Embryonic facial prominence (tissue), 1 donor: ENCODE measurements around the gene SPTB.

Experiments
- DNase-seq: peaks from one replicate; pipeline ENCODE4 v3.0.0-alpha.2; 2016; ENCODE audit errors: extremely low spot score

SPTB gene

GRCh38 chr14:64789696-64790095 is 90.0 kb downstream of the SPTB start:
- DNase-seq, result no peak

- no peak for DNase-seq
Observed at GRCh38 chr14:64788706-64789105, 91.0 kb downstream of the SPTB start.

- no peak for DNase-seq
Observed at GRCh38 chr14:64787619-64788018, 92.1 kb downstream of the SPTB start.

- DNase-seq, result no peak
Observed at GRCh38 chr14:64786296-64787149, 93.2 kb downstream of the SPTB start.

- DNase-seq, result no peak
Observed at GRCh38 chr14:64784006-64784405, 95.7 kb downstream of the SPTB start.

GRCh38 chr14:64782196-64782595 is 97.5 kb downstream of the SPTB start:
- DNase-seq, result no peak

- no peak for DNase-seq
Observed at GRCh38 chr14:64779472-64779871, 100.2 kb downstream of the SPTB start.

GRCh38 chr14:64778104-64778754 is 101.5 kb downstream of the SPTB start:
- no peak for DNase-seq

- no peak for DNase-seq
Observed at GRCh38 chr14:64777461-64777860, 102.2 kb downstream of the SPTB start.

- no peak for DNase-seq
Observed at GRCh38 chr14:64775081-64775777, 104.5 kb downstream of the SPTB start.

GRCh38 chr14:64774272-64774671 is 105.4 kb downstream of the SPTB start:
- DNase-seq, result no peak

GRCh38 chr14:64773577-64773976 is 106.1 kb downstream of the SPTB start:
- DNase-seq, result no peak

GRCh38 chr14:64773046-64773445 is 106.7 kb downstream of the SPTB start:
- DNase-seq, result no peak

- no peak for DNase-seq
Observed at GRCh38 chr14:64772397-64772950, 107.2 kb downstream of the SPTB start.

GRCh38 chr14:64771161-64771560 is 108.5 kb downstream of the SPTB start:
- DNase-seq, result no peak

GRCh38 chr14:64770751-64771150 is 109.0 kb downstream of the SPTB start:
- no peak for DNase-seq

- no peak for DNase-seq
Observed at GRCh38 chr14:64769096-64770020, 110.3 kb downstream of the SPTB start.

- no peak for DNase-seq
Observed at GRCh38 chr14:64768401-64769095, 111.2 kb downstream of the SPTB start.

- no peak for DNase-seq
Observed at GRCh38 chr14:64767215-64767964, 112.3 kb downstream of the SPTB start.
